GM08714 (cell line): ENCODE data around the gene TFAP2E.

ENCODE experiments used
- H3K4me3 ChIP-seq: fragments of 200-500 bp; sonication (Bioruptor generic); 2 replicates; pipeline ENCODE4 v1.5.1; 2014; ENCODE audit warnings: mild to moderate bottlenecking, low read length, inconsistent platforms
- ZNF274 ChIP-seq: IDR thresholded peaks from 2 replicates; pipeline ENCODE4 v1.6.1; 2012; ENCODE audit warnings: mild to moderate bottlenecking, low read depth, low read length

Gene TFAP2E

DNA sequence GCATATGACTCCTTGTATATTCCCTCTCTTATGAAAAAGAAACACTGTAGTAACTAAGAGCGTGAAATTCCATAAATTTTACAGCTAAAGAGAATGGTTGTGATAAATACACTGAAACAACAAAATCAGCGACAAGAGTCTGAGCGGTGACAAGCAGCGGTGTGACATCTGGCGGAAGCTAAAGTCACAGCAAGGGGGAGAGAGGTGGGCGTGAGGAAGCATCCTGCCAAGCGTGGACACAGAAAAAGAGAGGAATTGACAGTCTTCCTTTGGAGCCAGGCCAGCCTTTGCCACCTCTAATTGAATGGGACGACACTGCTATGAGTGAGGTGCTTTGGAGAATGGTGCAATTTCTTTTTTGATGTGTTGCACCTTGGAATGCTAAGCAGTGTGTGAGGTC is 42.3 kb downstream of the TFAP2E start:
- no peak for TF ChIP-seq ZNF274
- no peak overlapping the region for H3K4me3 ChIP-seq

- no peak for TF ChIP-seq ZNF274
- no peak overlapping the region for H3K4me3 ChIP-seq
Observed at GRCh38 chr1:35619237-35620121, 46.4 kb downstream of the TFAP2E start.

DNA sequence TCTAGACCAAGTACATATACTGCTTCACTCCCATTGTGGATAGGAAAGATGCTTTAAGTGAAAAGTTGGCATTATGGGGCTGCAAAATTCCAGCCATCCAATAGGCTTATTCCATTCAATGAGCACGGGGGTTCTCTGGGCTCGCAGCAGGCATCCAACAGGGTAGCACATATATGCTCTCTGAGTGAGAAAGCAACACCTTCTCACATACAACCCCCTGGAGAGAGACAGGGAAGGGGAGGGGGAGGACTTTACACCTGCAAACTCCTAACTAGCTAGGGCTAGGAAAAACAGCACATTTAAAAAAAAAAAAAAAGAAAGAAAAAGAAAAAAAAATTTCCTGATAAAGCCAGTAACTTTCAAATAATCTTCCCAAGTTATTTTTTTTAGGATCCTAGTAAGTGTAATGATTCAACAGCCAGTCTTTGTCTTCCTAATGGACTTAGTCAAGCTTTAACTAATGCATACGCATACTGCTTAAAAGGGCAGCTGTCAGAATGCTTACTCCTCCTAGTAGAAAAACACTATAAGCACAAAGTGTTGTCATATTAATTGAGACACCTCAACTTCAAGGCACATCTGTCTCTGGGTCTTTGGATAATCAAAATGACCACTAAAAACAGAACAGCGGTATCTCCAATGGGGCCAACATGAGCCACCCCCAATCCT is 49.5 kb downstream of the TFAP2E start:
- TF ChIP-seq ZNF274 = no peak
- no peak overlapping the region for H3K4me3 ChIP-seq

DNA sequence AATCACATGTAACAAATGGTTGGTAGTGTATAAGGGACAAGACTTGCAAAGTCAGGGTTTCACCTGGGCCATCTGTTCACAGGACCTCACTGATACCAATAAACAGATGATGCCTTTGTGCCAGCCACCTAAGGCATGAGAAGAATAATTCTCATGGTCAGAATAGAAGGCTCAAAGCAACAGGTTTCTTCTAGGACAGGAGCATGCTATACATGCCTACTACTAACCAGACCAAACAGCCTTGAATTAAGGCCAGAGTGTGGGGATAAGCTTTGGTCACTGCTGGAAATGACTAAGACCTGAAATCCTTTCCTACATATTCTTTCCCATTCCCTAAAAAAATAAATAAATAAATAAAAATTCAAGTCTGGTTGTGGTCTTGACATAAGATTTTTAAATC is 50.7 kb downstream of the TFAP2E start:
- no peak overlapping the region for H3K4me3 ChIP-seq
- no peak for TF ChIP-seq ZNF274

- no peak overlapping the region for H3K4me3 ChIP-seq
- no peak for TF ChIP-seq ZNF274
Observed at GRCh38 chr1:35629051-35629450, 55.9 kb downstream of the TFAP2E start.

- H3K4me3 ChIP-seq = no peak overlapping the region
- no peak for TF ChIP-seq ZNF274
Observed at GRCh38 chr1:35631396-35631795, 58.3 kb downstream of the TFAP2E start.

DNA sequence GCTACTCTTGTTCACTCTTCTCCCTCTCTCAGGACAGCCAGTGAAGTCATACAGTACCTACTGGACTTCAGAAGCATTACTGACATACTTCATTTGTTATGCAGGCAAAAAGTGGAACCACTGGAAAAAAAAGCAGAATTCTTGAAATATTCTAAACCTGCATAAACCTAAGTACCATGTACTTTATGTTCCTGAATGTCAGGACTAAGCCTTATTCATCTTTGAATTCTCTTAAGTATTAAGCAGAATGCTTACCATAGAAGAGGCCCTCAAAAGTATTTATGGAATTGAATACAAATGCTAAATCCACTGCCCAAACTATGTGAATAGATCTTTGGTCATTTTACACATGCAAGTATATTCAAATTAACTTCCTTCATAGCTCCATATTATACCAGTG is 60.4 kb downstream of the TFAP2E start:
- H3K4me3 ChIP-seq = no peak overlapping the region
- TF ChIP-seq ZNF274 = no peak

- no peak for TF ChIP-seq ZNF274
- peak overlapping the region; percentile 53; the same call in 1 of the 2 replicates for H3K4me3 ChIP-seq
Observed at GRCh38 chr1:35637401-35637809, 64.3 kb downstream of the TFAP2E start.

- TF ChIP-seq ZNF274 = no peak
- H3K4me3 ChIP-seq = peak overlapping the region; percentile 86
Observed at GRCh38 chr1:35640380-35641232, 67.5 kb downstream of the TFAP2E start.

DNA sequence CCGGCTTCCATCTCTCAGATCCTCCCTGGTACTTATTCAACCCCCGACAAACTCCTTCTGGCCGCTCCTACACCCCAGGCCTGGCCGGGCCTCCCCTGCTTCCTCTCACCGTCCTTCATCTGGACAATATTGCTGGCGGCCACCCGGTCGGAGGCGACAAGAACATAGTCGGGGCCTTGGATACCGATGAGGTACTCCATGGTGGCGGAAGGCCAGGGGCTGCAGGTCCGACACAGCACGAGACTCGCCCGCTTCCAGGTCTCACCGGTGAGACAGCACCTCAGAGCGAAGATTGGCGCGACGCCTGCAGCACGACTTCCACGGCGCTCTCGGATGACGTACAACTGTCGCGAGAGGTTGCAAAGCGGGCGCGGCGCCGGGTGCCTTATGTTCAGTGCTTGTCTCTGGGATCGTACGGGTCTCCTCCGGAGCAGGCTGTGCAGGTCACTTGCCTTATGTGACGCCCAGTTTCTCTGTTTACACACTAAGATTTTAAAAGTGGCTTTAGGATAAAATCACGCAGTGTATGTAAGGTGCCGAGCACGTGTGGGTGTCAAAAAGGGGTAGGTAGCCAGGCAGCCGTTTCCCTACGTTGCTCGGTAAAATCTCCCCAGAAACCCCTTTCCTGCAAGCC is 68.2 kb downstream of the TFAP2E start, which contains the start of gene PSMB2:
Gene PSMB2, minus strand, starts transcription at position 294 of the 634 bp plus-strand sequence. Its CDS starts 94 bp downstream, at position 200.
- H3K4me3 ChIP-seq = peak within 1 kb of the TSS; percentile 86

DNA sequence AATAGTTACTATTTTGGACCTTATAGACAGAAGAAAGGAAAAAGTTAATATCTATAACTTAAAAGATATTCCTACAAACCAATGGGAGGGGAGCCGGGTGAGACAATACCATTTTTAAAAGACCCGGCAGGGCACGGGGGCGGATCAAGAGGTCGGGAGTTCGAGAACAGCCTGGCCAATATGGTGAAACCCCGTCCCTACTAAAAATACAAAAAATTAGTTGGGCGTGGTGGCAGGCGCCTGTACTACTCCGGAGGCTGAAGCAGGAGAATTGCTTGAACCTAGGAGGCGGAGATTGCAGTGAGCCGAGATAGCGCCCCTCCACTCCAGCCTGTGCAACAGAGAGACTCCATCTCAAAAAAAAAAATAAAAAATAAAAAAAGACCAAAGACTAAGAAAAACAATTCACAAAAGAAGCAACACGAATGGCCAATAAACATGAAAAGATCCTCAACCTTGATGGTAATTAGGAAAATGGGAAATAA is 69.4 kb downstream of the TFAP2E start:
- H3K4me3 ChIP-seq = peak overlapping the region; percentile 86
- no peak for TF ChIP-seq ZNF274

More for the DNA sequence above, 68.2 kb downstream of the TFAP2E start, which contains the start of gene PSMB2:
- no peak for TF ChIP-seq ZNF274

GRCh38 chr1:35644204-35644603 is 71.1 kb downstream of the TFAP2E start:
- TF ChIP-seq ZNF274 = no peak
- no peak overlapping the region for H3K4me3 ChIP-seq
